HG02588 (cell line): ENCODE results near the gene CDHR3.

Experiments
- ATAC-seq: cut with Tn5 transposase; IDR thresholded peaks from one replicate; pipeline ENCODE4 v1.9.1; 2021; ENCODE audit warnings: mild to moderate bottlenecking, moderate library complexity; ENCODE audit not compliant: unreplicated experiment

CDHR3 gene

DNA sequence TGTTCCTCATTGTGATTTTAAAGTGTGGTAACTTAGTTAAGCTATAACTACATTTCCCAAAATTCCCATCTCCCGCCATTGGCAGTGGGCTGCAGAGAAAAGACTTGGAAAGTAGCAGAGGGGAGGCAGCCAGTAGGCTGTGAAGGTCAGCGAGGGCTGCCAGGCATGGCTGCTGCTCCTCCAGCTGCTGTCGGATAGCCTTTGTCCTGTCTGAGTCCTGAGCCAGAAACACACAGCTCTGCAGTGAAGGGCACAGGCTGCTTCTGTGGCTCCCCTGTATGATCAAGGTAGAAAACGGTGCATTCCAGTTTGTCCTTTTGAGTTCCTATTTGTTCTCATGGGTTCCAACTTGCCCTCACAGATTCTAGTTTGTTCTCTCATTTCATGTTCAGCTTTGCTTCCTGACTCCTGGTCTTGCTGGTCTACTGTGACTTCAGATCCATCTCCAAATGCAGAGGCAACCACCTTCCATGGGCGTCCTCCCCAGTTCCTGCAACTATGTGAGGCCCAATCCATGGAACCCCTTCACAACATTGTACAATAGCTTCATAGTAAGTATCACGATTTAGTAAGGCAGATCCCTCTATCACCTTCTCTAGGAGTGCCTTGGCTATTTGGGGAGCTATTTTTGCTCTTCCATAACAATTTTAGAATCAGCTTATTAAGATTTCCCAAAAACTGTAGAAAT is 117.4 kb downstream of the CDHR3 start:
- ATAC-seq = no peak

GRCh38 chr7:106082087-106082854 is 119.2 kb downstream of the CDHR3 start:
- ATAC-seq = no peak
